HG03175 (cell line): ENCODE data around the gene HES2.
"Not testable (repeated sequence)": the region's sequence is repeated elsewhere in the genome, so short reads cannot be mapped to it uniquely, and the experiment has no call there.

ENCODE experiments used
- ATAC-seq: cut with Tn5 transposase; IDR thresholded peaks from one replicate; pipeline ENCODE4 v1.9.1; 2021; ENCODE audit warnings: mild to moderate bottlenecking, moderate library complexity; ENCODE audit not compliant: unreplicated experiment

The HES2 gene

GRCh38 chr1:6391951-6392808, 27.5 kb downstream of the HES2 start:
- peak; percentile 0 for ATAC-seq

- no peak for ATAC-seq
Measured at GRCh38 chr1:6389971-6390370, 29.7 kb downstream of the HES2 start.

- no peak for ATAC-seq
Measured at GRCh38 chr1:6386371-6386949, 33.3 kb downstream of the HES2 start.

- no peak for ATAC-seq
Measured at GRCh38 chr1:6385488-6386191, 34.1 kb downstream of the HES2 start.

- no peak for ATAC-seq
Measured at GRCh38 chr1:6384962-6385361, 34.8 kb downstream of the HES2 start.

GRCh38 chr1:6384135-6384534, 35.6 kb downstream of the HES2 start:
- ATAC-seq: no peak

- ATAC-seq: no peak
Measured at GRCh38 chr1:6380037-6380436, 39.7 kb downstream of the HES2 start.

- no peak for ATAC-seq
Measured at GRCh38 chr1:6378096-6378746, 41.5 kb downstream of the HES2 start.

GRCh38 chr1:6373961-6374720, 45.6 kb downstream of the HES2 start:
- ATAC-seq: no peak

- not testable (repeated sequence) for ATAC-seq
Measured at GRCh38 chr1:6372236-6372635, 47.5 kb downstream of the HES2 start.

GRCh38 chr1:6370006-6370405, 49.7 kb downstream of the HES2 start:
- ATAC-seq: no peak

GRCh38 chr1:6367381-6368012, 52.2 kb downstream of the HES2 start:
- no peak for ATAC-seq

GRCh38 chr1:6365047-6365446, 54.7 kb downstream of the HES2 start:
- no peak for ATAC-seq

GRCh38 chr1:6363085-6363884, 56.4 kb downstream of the HES2 start:
- ATAC-seq: not testable (repeated sequence)
